ENCODE results near the gene TREM1. TPM values are rescaled to one million over a fixed set of nuclear protein-coding genes. Genes with fewer than 3 reads are reported as not detected.
"Not testable (repeated sequence)": the region's sequence is repeated elsewhere in the genome, so short reads cannot be mapped to it uniquely, and the experiment has no call there.

The TREM1 gene
- total and polyA plus RNA-seq, 7 experiments from 2014 or later, result 15.9 to 251 TPM; not detected in 5

GRCh38 chr6:41247288-41247865 is 39.1 kb downstream of the TREM1 start:
- Mint-ChIP-seq H3K9me3 (peaks cover 0 to 10% (median 1%) of the 10 kb centered on the region in 11 donors), H3K4me3 (peak overlapping the region in 1 of 10 donors; percentile 19), H3K4me1 (peaks cover 0 to 30% (median 15%) of the 10 kb centered on the region in 7 donors), H3K27ac (peak overlapping the region in 2 of 9 donors; percentile 7 to 62), H3K27me3 (peaks cover 0 to 39% (median 0%) of the 10 kb centered on the region in 5 donors), H3K36me3 (peaks cover 0 to 2% (median 0%) of the 10 kb centered on the region in 5 donors)
- POLR2A ChIA-PET, result no interaction called here
- H3K36me3 ChIP-seq (ENCODE audit: control insufficient read depth in 2 of 3, insufficient read depth in 3 of 3, low read length in 3 of 3), result no peaks in the 10 kb centered on the region
- no peaks in the 10 kb centered on the region for H3K9me3 ChIP-seq (ENCODE audit: control insufficient read depth in 2 of 3, low read length in 3 of 3)
- no peaks in the 10 kb centered on the region for H3K4me1 ChIP-seq (ENCODE audit: control insufficient read depth in 2 of 2, insufficient read depth in 2 of 2, low read length in 2 of 2)
- DNase-seq (no peak), ATAC-seq (no peak)
- no peak overlapping the region for H3K27ac ChIP-seq (ENCODE audit: low read depth, low read length)
- intact Hi-C loops (cut with micrococcal nuclease), result no loop called here
- CTCF ChIA-PET, result no interaction called here
- no peak overlapping the region for H3K4me3 ChIP-seq (ENCODE audit: low read length)
- no peaks in the 10 kb centered on the region for H3K27me3 ChIP-seq (ENCODE audit: control insufficient read depth in 2 of 2, insufficient read depth in 2 of 2, low read length in 2 of 2)

DNA sequence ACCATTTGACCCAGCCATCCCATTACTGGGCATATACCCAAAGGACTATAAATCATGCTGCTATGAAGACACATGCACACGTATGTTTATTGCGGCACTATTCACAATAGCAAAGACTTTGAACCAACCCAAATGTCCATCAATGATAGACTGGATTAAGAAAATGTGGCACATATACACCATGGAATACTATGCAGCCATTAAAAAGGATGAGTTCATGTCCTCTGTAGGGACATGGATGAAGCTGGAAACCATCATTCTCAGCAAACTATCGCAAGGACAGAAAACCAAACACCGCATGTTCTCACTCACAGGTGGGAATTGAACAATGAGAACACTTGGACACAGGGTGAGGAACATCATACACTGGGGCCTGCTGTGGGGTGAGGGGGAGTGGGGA is 40.0 kb downstream of the TREM1 start:
- ATAC-seq; H3K9me3 ChIP-seq (ENCODE audit: control insufficient read depth in 2 of 3, low read length in 3 of 3); H3K36me3 ChIP-seq (ENCODE audit: control insufficient read depth in 2 of 3, insufficient read depth in 3 of 3, low read length in 3 of 3); H3K4me1 ChIP-seq (ENCODE audit: control insufficient read depth in 2 of 2, insufficient read depth in 2 of 2, low read length in 2 of 2); CTCF ChIA-PET; POLR2A ChIA-PET; DNase-seq; intact Hi-C loops (cut with micrococcal nuclease); H3K27me3 ChIP-seq (ENCODE audit: control insufficient read depth in 2 of 2, insufficient read depth in 2 of 2, low read length in 2 of 2); H3K4me3 Mint-ChIP-seq; H3K4me3 ChIP-seq (ENCODE audit: low read length); H3K9me3 Mint-ChIP-seq; H3K36me3 Mint-ChIP-seq; H3K27ac Mint-ChIP-seq; H3K27ac ChIP-seq (ENCODE audit: low read depth, low read length): not testable (repeated sequence)
- Mint-ChIP-seq H3K4me1 (peaks cover 0 to 30% (median 15%) of the 10 kb centered on the region in 7 donors), H3K27me3 (peaks cover 0 to 41% (median 0%) of the 10 kb centered on the region in 5 donors)

- ATAC-seq, result no peak
These were observed 46.9 kb downstream of the TREM1 start for GRCh38 chr6:41239467-41240159.

DNA sequence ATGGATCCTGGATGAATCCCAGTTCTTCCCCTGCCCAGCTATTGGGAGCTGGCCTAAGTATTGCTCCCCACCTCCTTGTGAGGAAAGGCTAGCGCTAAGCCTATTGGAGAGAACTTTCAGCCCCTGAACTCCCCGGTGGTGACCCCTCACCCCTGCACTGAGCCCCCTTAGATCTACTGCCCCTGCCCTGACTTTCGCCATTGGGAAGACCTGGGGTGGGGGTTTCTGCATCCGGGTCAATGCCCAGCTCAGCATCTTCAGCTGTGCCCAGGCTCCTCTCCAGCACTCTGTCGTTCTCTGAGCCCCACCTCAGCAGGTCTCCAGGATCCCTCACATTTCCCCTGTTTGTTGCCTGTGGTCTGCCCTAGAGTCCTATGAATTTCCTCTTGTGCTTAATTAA is 49.4 kb downstream of the TREM1 start:
- H3K4me3 ChIP-seq (ENCODE audit: low read length), result no peak overlapping the region
- no peaks in the 10 kb centered on the region for H3K4me1 ChIP-seq (ENCODE audit: control insufficient read depth in 2 of 2, insufficient read depth in 2 of 2, low read length in 2 of 2)
- ChIA-PET POLR2A (no interaction called here), CTCF (no interaction called here)
- no peaks in the 10 kb centered on the region for H3K36me3 ChIP-seq (ENCODE audit: control insufficient read depth in 2 of 3, insufficient read depth in 3 of 3, low read length in 3 of 3)
- peaks cover 0 to 22% (median 5%) of the 10 kb centered on the region in 7 donors for H3K4me1 Mint-ChIP-seq
- no peak overlapping the region for H3K27ac Mint-ChIP-seq
- intact Hi-C loops (cut with micrococcal nuclease), result no loop called here
- peaks cover 0 to 58% (median 14%) of the 10 kb centered on the region in 5 donors for H3K27me3 Mint-ChIP-seq
- ATAC-seq (no peak), DNase-seq (no peak)
- peaks cover 4 to 5% of the 10 kb centered on the region in 2 donors for H3K27me3 ChIP-seq (ENCODE audit: control insufficient read depth in 2 of 2, insufficient read depth in 2 of 2, low read length in 2 of 2)
- H3K4me3 Mint-ChIP-seq, result no peak overlapping the region
- peaks cover 0 to 1% (median 0%) of the 10 kb centered on the region in 5 donors for H3K36me3 Mint-ChIP-seq
- H3K9me3 Mint-ChIP-seq, result no peaks in the 10 kb centered on the region
- no peak overlapping the region for H3K27ac ChIP-seq (ENCODE audit: low read depth, low read length)
- H3K9me3 ChIP-seq (ENCODE audit: control insufficient read depth in 2 of 3, low read length in 3 of 3), result no peaks in the 10 kb centered on the region

More at GRCh38 chr6:41239467-41240159, 46.9 kb downstream of the TREM1 start:
- peaks cover 0 to 69% (median 14%) of the 10 kb centered on the region in 5 donors for H3K27me3 Mint-ChIP-seq
- H3K4me3 Mint-ChIP-seq, result no peak overlapping the region
- intact Hi-C loops (cut with micrococcal nuclease), result no loop called here
- no peak overlapping the region for H3K4me3 ChIP-seq (ENCODE audit: low read length)
- no peaks in the 10 kb centered on the region for H3K4me1 ChIP-seq (ENCODE audit: control insufficient read depth in 2 of 2, insufficient read depth in 2 of 2, low read length in 2 of 2)
- DNase-seq, result no peak
- H3K27ac ChIP-seq (ENCODE audit: low read depth, low read length), result no peak overlapping the region
- no peak overlapping the region for H3K27ac Mint-ChIP-seq
- H3K36me3 Mint-ChIP-seq, result peaks cover 0 to 1% (median 0%) of the 10 kb centered on the region in 5 donors
- H3K9me3 Mint-ChIP-seq, result peaks cover 0 to 5% (median 0%) of the 10 kb centered on the region in 11 donors
- H3K36me3 ChIP-seq (ENCODE audit: control insufficient read depth in 2 of 3, insufficient read depth in 3 of 3, low read length in 3 of 3), result no peaks in the 10 kb centered on the region
- POLR2A ChIA-PET, result no interaction called here
- CTCF ChIA-PET, result no interaction called here
- H3K4me1 Mint-ChIP-seq, result peaks cover 0 to 22% (median 5%) of the 10 kb centered on the region in 7 donors
- no peaks in the 10 kb centered on the region for H3K9me3 ChIP-seq (ENCODE audit: control insufficient read depth in 2 of 3, low read length in 3 of 3)
- H3K27me3 ChIP-seq (ENCODE audit: control insufficient read depth in 2 of 2, insufficient read depth in 2 of 2, low read length in 2 of 2), result peaks cover 4 to 5% of the 10 kb centered on the region in 2 donors

GRCh38 chr6:41236276-41236675 is 50.2 kb downstream of the TREM1 start:
- H3K4me3 Mint-ChIP-seq, result no peak overlapping the region
- H3K27me3 ChIP-seq (ENCODE audit: control insufficient read depth in 2 of 2, insufficient read depth in 2 of 2, low read length in 2 of 2), result peaks cover 4 to 5% of the 10 kb centered on the region in 2 donors
- H3K27ac ChIP-seq (ENCODE audit: low read depth, low read length), result no peak overlapping the region
- H3K9me3 Mint-ChIP-seq, result no peaks in the 10 kb centered on the region
- H3K27ac Mint-ChIP-seq, result peak overlapping the region in 1 of 9 donors; percentile 60
- H3K36me3 Mint-ChIP-seq, result peaks cover 0 to 1% (median 0%) of the 10 kb centered on the region in 5 donors
- no peak overlapping the region for H3K4me3 ChIP-seq (ENCODE audit: low read length)
- DNase-seq, result no peak
- ChIA-PET POLR2A (no interaction called here), CTCF (no interaction called here)
- intact Hi-C loops (cut with micrococcal nuclease), result no loop called here
- ATAC-seq, result no peak
- H3K9me3 ChIP-seq (ENCODE audit: control insufficient read depth in 2 of 3, low read length in 3 of 3), result no peaks in the 10 kb centered on the region
- peaks cover 0 to 61% (median 14%) of the 10 kb centered on the region in 5 donors for H3K27me3 Mint-ChIP-seq
- H3K4me1 ChIP-seq (ENCODE audit: control insufficient read depth in 2 of 2, insufficient read depth in 2 of 2, low read length in 2 of 2), result no peaks in the 10 kb centered on the region
- no peaks in the 10 kb centered on the region for H3K36me3 ChIP-seq (ENCODE audit: control insufficient read depth in 2 of 3, insufficient read depth in 3 of 3, low read length in 3 of 3)
- H3K4me1 Mint-ChIP-seq, result peaks cover 0 to 22% (median 5%) of the 10 kb centered on the region in 7 donors

- H3K4me3 ChIP-seq (ENCODE audit: low read length), result no peak overlapping the region
- Mint-ChIP-seq H3K36me3 (peaks cover 0 to 1% (median 0%) of the 10 kb centered on the region in 5 donors), H3K27me3 (peaks cover 0 to 42% (median 0%) of the 10 kb centered on the region in 5 donors), H3K9me3 (no peaks in the 10 kb centered on the region), H3K27ac (no peak overlapping the region), H3K4me3 (no peak overlapping the region), H3K4me1 (peaks cover 0 to 15% (median 6%) of the 10 kb centered on the region in 7 donors)
- DNase-seq (no peak), ATAC-seq (no peak)
- no peaks in the 10 kb centered on the region for H3K27me3 ChIP-seq (ENCODE audit: control insufficient read depth in 2 of 2, insufficient read depth in 2 of 2, low read length in 2 of 2)
- CTCF ChIA-PET, result no interaction called here
- POLR2A ChIA-PET, result no interaction called here
- H3K27ac ChIP-seq (ENCODE audit: low read depth, low read length), result no peak overlapping the region
- H3K9me3 ChIP-seq (ENCODE audit: control insufficient read depth in 2 of 3, low read length in 3 of 3), result no peaks in the 10 kb centered on the region
- intact Hi-C loops (cut with micrococcal nuclease), result no loop called here
- no peaks in the 10 kb centered on the region for H3K4me1 ChIP-seq (ENCODE audit: control insufficient read depth in 2 of 2, insufficient read depth in 2 of 2, low read length in 2 of 2)
- H3K36me3 ChIP-seq (ENCODE audit: control insufficient read depth in 2 of 3, insufficient read depth in 3 of 3, low read length in 3 of 3), result no peaks in the 10 kb centered on the region
These were observed 53.8 kb downstream of the TREM1 start for GRCh38 chr6:41232667-41233066.

Data from naive thymus-derived CD4-positive, alpha-beta T cell (primary cell).